ENCODE results near the gene LTB. TPM values are rescaled to one million over a fixed set of nuclear protein-coding genes. Genes with fewer than 3 reads are reported as not detected.

Gene LTB
- total and polyA plus RNA-seq, 2 of the 4 experiments (the other 2 are of a cell fraction): not detected

DNA sequence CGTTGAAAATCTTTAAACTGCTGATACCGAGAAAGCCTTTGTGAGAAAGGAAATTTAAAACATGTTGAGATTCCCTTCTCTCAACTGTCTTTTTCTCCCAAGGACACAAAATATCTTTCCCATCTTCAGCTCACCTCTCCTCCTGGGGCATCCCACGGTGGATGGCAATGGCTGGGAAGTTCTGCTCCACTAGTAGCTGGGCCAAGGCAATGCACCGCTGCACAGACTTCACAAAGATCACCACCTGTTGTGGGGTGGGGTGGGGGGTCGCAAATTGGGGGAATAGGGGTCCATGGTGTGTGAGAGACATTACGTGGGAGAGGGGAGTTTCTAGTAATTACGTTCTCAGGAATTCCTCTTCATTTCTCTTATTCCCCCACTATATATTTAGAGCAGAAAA is 51.1 kb downstream of the LTB start:
- POLR2A ChIA-PET (ENCODE audit: unreplicated experiment): interaction anchor here (0.7 kb wide), 1 partner anchor 9 kb away, joined by 4 read pairs; no protein-coding TSS in a partner anchor
- peaks cover 66% of the 10 kb centered on the region for H3K36me3 ChIP-seq (ENCODE audit: control insufficient read depth, insufficient read depth, low read length)

More for the DNA sequence above, 51.1 kb downstream of the LTB start:
- no peak overlapping the region for H2AFZ ChIP-seq (replicated peaks; ENCODE audit: low read length, poor library complexity)
- no peak for DNase-seq
- H2AK5ac ChIP-seq (ENCODE audit: low read depth, low read length): no peak overlapping the region
- H2AK9ac ChIP-seq (replicated peaks; ENCODE audit: low read depth, low read length, poor library complexity): no peak overlapping the region
- WGBS, 2 experiments (ENCODE audit: extremely low coverage in 2 of 2, insufficient read length in 1 of 2): no CpG with 5 or more reads among the region's 7 CpGs
- in situ Hi-C loops (cut with MboI; ENCODE audit: low sequenced_read_pairs): no loop called here
- no peaks in the 10 kb centered on the region for H3K9me3 ChIP-seq (ENCODE audit: control insufficient read depth, insufficient read depth, low read length)
- H3K4me3 ChIP-seq (ENCODE audit: insufficient read depth, low read depth, low read length): no peak overlapping the region
- no peak overlapping the region for H3K9ac ChIP-seq (ENCODE audit: low read depth, low read length)
- H3K18ac ChIP-seq (ENCODE audit: low read depth, low read length): no peak overlapping the region
- TF ChIP-seq CTCF (conservative IDR thresholded peaks at IDR 0.05; ENCODE audit: low read depth, low read length) (no peak), SMC3 (IDR thresholded peaks at IDR 0.05; ENCODE audit: low read depth, low read length) (no peak), USF2 (IDR thresholded peaks at IDR 0.05; ENCODE audit: low read depth, low read length) (no peak), RCOR1 (IDR thresholded peaks at IDR 0.05; ENCODE audit: insufficient replicate concordance, low read length) (no peak), RFX5 (IDR thresholded peaks at IDR 0.05; ENCODE audit: low read depth, low read length) (no peak), BHLHE40 (IDR thresholded peaks at IDR 0.05; ENCODE audit: low read depth, low read length) (no peak), POLR2A (IDR thresholded peaks at IDR 0.05; ENCODE audit: low read depth, low read length) (no peak), MXI1 (IDR thresholded peaks at IDR 0.05; ENCODE audit: borderline replicate concordance, low read depth, low read length) (no peak)
- TF ChIP-seq, protein P1, sequence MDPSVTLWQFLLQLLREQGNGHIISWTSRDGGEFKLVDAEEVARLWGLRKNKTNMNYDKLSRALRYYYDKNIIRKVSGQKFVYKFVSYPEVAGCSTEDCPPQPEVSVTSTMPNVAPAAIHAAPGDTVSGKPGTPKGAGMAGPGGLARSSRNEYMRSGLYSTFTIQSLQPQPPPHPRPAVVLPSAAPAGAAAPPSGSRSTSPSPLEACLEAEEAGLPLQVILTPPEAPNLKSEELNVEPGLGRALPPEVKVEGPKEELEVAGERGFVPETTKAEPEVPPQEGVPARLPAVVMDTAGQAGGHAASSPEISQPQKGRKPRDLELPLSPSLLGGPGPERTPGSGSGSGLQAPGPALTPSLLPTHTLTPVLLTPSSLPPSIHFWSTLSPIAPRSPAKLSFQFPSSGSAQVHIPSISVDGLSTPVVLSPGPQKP (IDR thresholded peaks at IDR 0.05; ENCODE audit: borderline replicate concordance, low read depth, low read length): no peak
- peaks cover 32 to 72% of the 10 kb centered on the region in 2 experiments for H3K79me1 ChIP-seq (ENCODE audit: low read depth in 1 of 2, low read length in 2 of 2)
- dilution Hi-C loops (cut with HindIII; ENCODE audit: low sequenced_read_pairs, unreplicated experiment): no loop called here
- no TSS peak for BruUV-seq (replicated peaks)
- no peak overlapping the region for H3K4ac ChIP-seq (ENCODE audit: low read depth, low read length)
- intact Hi-C loops (cut with micrococcal nuclease): no loop called here
- H3K27ac ChIP-seq (ENCODE audit: insufficient read depth, low read length): no peak overlapping the region
- no peak overlapping the region for H4K8ac ChIP-seq (ENCODE audit: low read depth in 2 of 2, low read length in 2 of 2)
- H3K27me3 ChIP-seq (ENCODE audit: control insufficient read depth, insufficient read depth, low read length): no peaks in the 10 kb centered on the region
- no peak overlapping the region for H2BK15ac ChIP-seq (ENCODE audit: low read depth, low read length)
- CTCF ChIA-PET: no interaction called here
- no peak overlapping the region for H3K4me2 ChIP-seq (ENCODE audit: low read depth, low read length)
- H4K5ac ChIP-seq (ENCODE audit: low read depth, low read length): no peak overlapping the region
- no peak overlapping the region for H3K23ac ChIP-seq (ENCODE audit: low read depth, low read length)
- peaks cover 71% of the 10 kb centered on the region for H4K20me1 ChIP-seq (ENCODE audit: insufficient read depth, low read length)
- ATAC-seq (ENCODE audit: low read depth): no peak
- no peak overlapping the region for H4K91ac ChIP-seq (ENCODE audit: insufficient read depth, low read depth, low read length)
- H2BK5ac ChIP-seq (ENCODE audit: low read depth, low read length, poor library complexity, severe bottlenecking): no peak overlapping the region
- H3K14ac ChIP-seq (replicated peaks; ENCODE audit: low read depth, low read length): no peak overlapping the region
- H3K4me1 ChIP-seq (ENCODE audit: control insufficient read depth, insufficient read depth, low read length): peaks cover 5% of the 10 kb centered on the region
- no peak overlapping the region for H2BK20ac ChIP-seq (ENCODE audit: low read depth, low read length)
- H2BK120ac ChIP-seq (ENCODE audit: low read depth, low read length): no peak overlapping the region
- no peak overlapping the region for H3K56ac ChIP-seq (ENCODE audit: extremely low read depth, insufficient read depth, low read length)
- H3K9me1 ChIP-seq (ENCODE audit: insufficient read depth, low read length): peaks cover 15% of the 10 kb centered on the region
